Esophagus squamous epithelium (tissue), 4 donors: ENCODE measurements around the gene IL10RA.

ENCODE experiments used
- CTCF ChIP-seq, 6 experiments: fragments of 450-650 bp in 4 of 6; fragments of 200-600 bp in 2 of 6; sonication (generic) in 2 of 6; IDR thresholded peaks; one replicate each; pipeline ENCODE4 v1.5.1; 2016 to 2019; ENCODE audit warnings: antibody characterized with exemption in 6 of 6, mild to moderate bottlenecking in 4 of 6, moderate library complexity in 4 of 6
- POLR2A ChIP-seq, 4 donors: fragments of 450-650 bp; IDR thresholded peaks; one replicate each; pipeline ENCODE4 v1.6.1; 2017; ENCODE audit warnings: antibody characterized with exemption in 4 of 4, mild to moderate bottlenecking in 4 of 4, moderate library complexity in 3 of 4

GRCh38 chr11:118042796-118043195, 56.6 kb downstream of the IL10RA start:
- TF ChIP-seq CTCF (IDR thresholded peaks at IDR 0.05) (no peak), POLR2A (IDR thresholded peaks at IDR 0.05) (no peak)
